ENCODE data around the gene C10orf90.
"Not testable (repeated sequence)": the region's sequence is repeated elsewhere in the genome, so short reads cannot be mapped to it uniquely, and the experiment has no call there.

The C10orf90 gene

GRCh38 chr10:126561921-126562680, 108.4 kb downstream of the C10orf90 start:
- TF ChIP-seq CTCF (IDR thresholded peaks at IDR 0.05; ENCODE audit: borderline replicate concordance, control extremely low read depth, extremely low read depth, insufficient read depth, missing control alignments): no peak
- in situ Hi-C loops (cut with MboI; ENCODE audit: low sequenced_read_pairs, unreplicated experiment): no loop called here
- no peak for DNase-seq (ENCODE audit: low spot score)

- in situ Hi-C loops (cut with MboI; ENCODE audit: low sequenced_read_pairs, unreplicated experiment): no loop called here
- no peak for TF ChIP-seq CTCF (IDR thresholded peaks at IDR 0.05; ENCODE audit: borderline replicate concordance, control extremely low read depth, extremely low read depth, insufficient read depth, missing control alignments)
- DNase-seq (ENCODE audit: low spot score): no peak
Observed at GRCh38 chr10:126561294-126561920, 109.1 kb downstream of the C10orf90 start.

GRCh38 chr10:126558881-126559280, 111.6 kb downstream of the C10orf90 start:
- no peak for DNase-seq (ENCODE audit: low spot score)
- in situ Hi-C loops (cut with MboI; ENCODE audit: low sequenced_read_pairs, unreplicated experiment): no loop called here
- no peak for TF ChIP-seq CTCF (IDR thresholded peaks at IDR 0.05; ENCODE audit: borderline replicate concordance, control extremely low read depth, extremely low read depth, insufficient read depth, missing control alignments)

GRCh38 chr10:126551202-126551601, 119.3 kb downstream of the C10orf90 start:
- in situ Hi-C loops (cut with MboI; ENCODE audit: low sequenced_read_pairs, unreplicated experiment): no loop called here
- no peak for TF ChIP-seq CTCF (IDR thresholded peaks at IDR 0.05; ENCODE audit: borderline replicate concordance, control extremely low read depth, extremely low read depth, insufficient read depth, missing control alignments)
- no peak for DNase-seq (ENCODE audit: low spot score)

GRCh38 chr10:126550586-126550985, 119.9 kb downstream of the C10orf90 start:
- in situ Hi-C loops (cut with MboI; ENCODE audit: low sequenced_read_pairs, unreplicated experiment); DNase-seq (ENCODE audit: low spot score): not testable (repeated sequence)

- no peak for DNase-seq (ENCODE audit: low spot score)
- TF ChIP-seq CTCF (IDR thresholded peaks at IDR 0.05; ENCODE audit: borderline replicate concordance, control extremely low read depth, extremely low read depth, insufficient read depth, missing control alignments): no peak
- in situ Hi-C loops (cut with MboI; ENCODE audit: low sequenced_read_pairs, unreplicated experiment): no loop called here
Observed at GRCh38 chr10:126549344-126549743, 121.1 kb downstream of the C10orf90 start.

GRCh38 chr10:126544565-126544964, 125.9 kb downstream of the C10orf90 start:
- no peak for DNase-seq (ENCODE audit: low spot score)
- in situ Hi-C loops (cut with MboI; ENCODE audit: low sequenced_read_pairs, unreplicated experiment): no loop called here
- TF ChIP-seq CTCF (IDR thresholded peaks at IDR 0.05; ENCODE audit: borderline replicate concordance, control extremely low read depth, extremely low read depth, insufficient read depth, missing control alignments): no peak
